H9 (cell line): ENCODE results near the gene FNIP2. TPM values are rescaled to one million over a fixed set of nuclear protein-coding genes. Genes with fewer than 3 reads are reported as not detected.

Experiments
- DNase-seq: peaks from one replicate; pipeline ENCODE4 v3.0.0-alpha.2; 2017
- H2AFZ ChIP-seq: one replicate; pipeline ENCODE4 v1.6.1; 2013; ENCODE audit warnings: mild to moderate bottlenecking, low read length, control low read depth, moderate library complexity
- H2AK5ac ChIP-seq: 2 replicates; pipeline ENCODE4 v1.6.1; 2013; ENCODE audit warnings: low read length, control low read depth, mixed read lengths; ENCODE audit not compliant: insufficient read length
- H2BK120ac ChIP-seq: one replicate; pipeline ENCODE4 v1.6.1; 2013; ENCODE audit warnings: low read depth, mild to moderate bottlenecking, low read length, control low read depth, inconsistent platforms; ENCODE audit not compliant: poor library complexity, severe bottlenecking
- H2BK12ac ChIP-seq: 2 replicates; pipeline ENCODE4 v1.6.1; 2013; ENCODE audit warnings: low read length, control low read depth, mixed read lengths, low read depth; ENCODE audit not compliant: insufficient read length
- H2BK15ac ChIP-seq: 2 replicates; pipeline ENCODE4 v1.6.1; 2013; ENCODE audit warnings: low read depth, low read length, control low read depth
- H2BK20ac ChIP-seq: one replicate; pipeline ENCODE4 v1.6.1; 2013; ENCODE audit warnings: low read depth, mild to moderate bottlenecking, low read length, control low read depth, inconsistent platforms; ENCODE audit not compliant: poor library complexity, severe bottlenecking
- H2BK5ac ChIP-seq: 2 replicates; pipeline ENCODE4 v1.6.1; 2013; ENCODE audit warnings: low read length, control low read depth, mixed read lengths; ENCODE audit not compliant: insufficient read length
- H3K14ac ChIP-seq: 2 replicates; pipeline ENCODE4 v1.6.1; 2013; ENCODE audit warnings: low read length, control low read depth; ENCODE audit not compliant: insufficient read depth
- H3K18ac ChIP-seq: 2 replicates; pipeline ENCODE4 v1.6.1; 2013; ENCODE audit warnings: low read depth, mild to moderate bottlenecking, mixed read lengths, low read length, control low read depth; ENCODE audit not compliant: insufficient read length
- H3K23ac ChIP-seq: 2 replicates; pipeline ENCODE4 v1.6.1; 2013; ENCODE audit warnings: low read length, control low read depth, mixed read lengths, low read depth; ENCODE audit not compliant: insufficient read length
- H3K23me2 ChIP-seq: 2 replicates; pipeline ENCODE4 v1.6.1; 2013; ENCODE audit warnings: low read depth, mild to moderate bottlenecking, mixed read lengths, low read length, control low read depth; ENCODE audit not compliant: insufficient read length, poor library complexity, severe bottlenecking
- H3K27ac ChIP-seq: 2 replicates; pipeline ENCODE4 v1.5.1; 2013; ENCODE audit warnings: low read length, control low read depth, mixed read lengths, low read depth; ENCODE audit not compliant: insufficient read length
- H3K27me3 ChIP-seq: 2 replicates; pipeline ENCODE4 v1.6.1; 2013; ENCODE audit warnings: low read length, control low read depth, inconsistent platforms; ENCODE audit not compliant: insufficient read depth
- H3K4ac ChIP-seq: 2 replicates; pipeline ENCODE4 v1.6.1; 2013; ENCODE audit warnings: low read depth, mild to moderate bottlenecking, control low read depth, inconsistent platforms, low read length, moderate library complexity
- H3K4me1 ChIP-seq: 2 replicates; pipeline ENCODE4 v1.6.1; 2013; ENCODE audit warnings: low read length, control low read depth, inconsistent platforms; ENCODE audit not compliant: insufficient read depth
- H3K4me2 ChIP-seq: 2 replicates; pipeline ENCODE4 v1.6.1; 2013; ENCODE audit warnings: low read length, control low read depth, mixed read lengths; ENCODE audit not compliant: insufficient read length, insufficient read depth
- H3K56ac ChIP-seq: 2 replicates; pipeline ENCODE4 v1.6.1; 2013; ENCODE audit warnings: low read depth, mild to moderate bottlenecking, mixed read lengths, low read length, control low read depth; ENCODE audit not compliant: insufficient read length
- H3K79me1 ChIP-seq: 2 replicates; pipeline ENCODE4 v1.6.1; 2013; ENCODE audit warnings: low read depth, mild to moderate bottlenecking, moderate library complexity, low read length, control low read depth, inconsistent platforms; ENCODE audit not compliant: insufficient read depth, poor library complexity, severe bottlenecking
- H3K79me2 ChIP-seq: 2 replicates; pipeline ENCODE4 v1.6.1; 2013; ENCODE audit warnings: low read length, control low read depth, inconsistent platforms; ENCODE audit not compliant: insufficient read depth
- H3K9ac ChIP-seq: 2 replicates; pipeline ENCODE4 v1.6.1; 2013; ENCODE audit warnings: low read length, control low read depth, mixed read lengths; ENCODE audit not compliant: insufficient read length; ENCODE audit errors: extremely low read depth
- H3K9me3 ChIP-seq: one replicate; pipeline ENCODE4 v1.6.1; 2013; ENCODE audit warnings: low read depth, low read length, inconsistent platforms; ENCODE audit not compliant: control insufficient read depth
- H3T11ph ChIP-seq: one replicate; pipeline ENCODE4 v1.6.1; 2013; ENCODE audit warnings: mild to moderate bottlenecking, low read length, control low read depth, inconsistent platforms
- H4K20me1 ChIP-seq: one replicate; pipeline ENCODE4 v1.6.1; 2013; ENCODE audit not compliant: control insufficient read depth, insufficient read length, insufficient read depth
- H4K5ac ChIP-seq: 2 replicates; pipeline ENCODE4 v1.6.1; 2013; ENCODE audit warnings: low read depth, mild to moderate bottlenecking, mixed read lengths, low read length, control low read depth; ENCODE audit not compliant: insufficient read length
- H4K8ac ChIP-seq: replicated peaks from 2 replicates; pipeline ENCODE4 v1.6.1; 2013; ENCODE audit warnings: low read length, control low read depth, mixed read lengths, low read depth; ENCODE audit not compliant: insufficient read length
- H4K91ac ChIP-seq: 2 replicates; pipeline ENCODE4 v1.6.1; 2013; ENCODE audit warnings: low read depth, mild to moderate bottlenecking, moderate library complexity, mixed read lengths, low read length, control low read depth; ENCODE audit not compliant: insufficient read length
- H3K27ac Mint-ChIP-seq, 3 experiments: 2 replicates in 2 of 3; 3 replicates in 1 of 3; pipeline ENCODE4 v1.8.0; 2020 to 2021; ENCODE audit warnings: mixed read lengths in 3 of 3, mild to moderate bottlenecking in 1 of 3, moderate library complexity in 1 of 3
- H3K27me3 Mint-ChIP-seq: 2 replicates; pipeline ENCODE4 v1.8.0; 2021; ENCODE audit warnings: low read depth, mild to moderate bottlenecking, moderate library complexity, mixed read lengths
- H3K36me3 Mint-ChIP-seq, 3 experiments: 2 replicates in 2 of 3; 3 replicates in 1 of 3; pipeline ENCODE4 v1.8.0; 2020 to 2021; ENCODE audit warnings: low read depth in 3 of 3, mixed read lengths in 3 of 3; ENCODE audit not compliant: insufficient read depth in 1 of 3
- H3K4me1 Mint-ChIP-seq, 2 experiments: 2 replicates each; pipeline ENCODE4 v1.8.0; 2020; ENCODE audit warnings: mixed read lengths in 2 of 2
- H3K4me3 Mint-ChIP-seq, 2 experiments: 2 replicates in 1 of 2; 3 replicates in 1 of 2; pipeline ENCODE4 v1.8.0; 2020 to 2021; ENCODE audit warnings: mild to moderate bottlenecking in 2 of 2, mixed read lengths in 2 of 2, moderate library complexity in 1 of 2
- H3K9me3 Mint-ChIP-seq, 2 experiments: 2 replicates in 1 of 2; 3 replicates in 1 of 2; pipeline ENCODE4 v1.8.0; 2020; ENCODE audit warnings: mild to moderate bottlenecking in 2 of 2, mixed read lengths in 2 of 2, moderate library complexity in 1 of 2
- CTCF ChIP-seq: fragments of 200-600 bp; sonication (generic); conservative IDR thresholded peaks from 3 replicates; pipeline ENCODE4 v1.8.0; 2021; ENCODE audit warnings: antibody characterized with exemption, mild to moderate bottlenecking
- WGBS: extraction: QIAGEN DNeasy Blood & Tissue Kit; methylation state at CpG from one replicate; pipeline ENCODE4 v1.1.7; 2013; ENCODE audit warnings: missing lambda C conversion rate, low lambda C conversion rate, mixed read lengths; ENCODE audit not compliant: insufficient read length; ENCODE audit errors: extremely low coverage; 5-methylcytosine and 5-hydroxymethylcytosine counted together
- total RNA-seq: library from RNA; stranded (reverse); gene quantifications from 2 replicates; pipeline ENCODE4 v1.2.1, GENCODE V29; 2021

Gene FNIP2
- total RNA-seq, 1 experiment from 2014 or later: 9.6 TPM

- no peaks in the 10 kb centered on the region for H3K79me1 ChIP-seq
- H3K23me2 ChIP-seq: no peaks in the 10 kb centered on the region
- H3K9me3 ChIP-seq: no peaks in the 10 kb centered on the region
- no peak for DNase-seq
- H3K4me1 ChIP-seq: no peaks in the 10 kb centered on the region; the same call in 1 of the 2 replicates
- no peak overlapping the region for H4K91ac ChIP-seq
- H3K56ac ChIP-seq: no peak overlapping the region
- no peak overlapping the region for H3T11ph ChIP-seq
- Mint-ChIP-seq H3K4me3 (no peak overlapping the region), H3K4me1 (peaks cover 13 to 19% of the 10 kb centered on the region in 2 experiments), H3K9me3 (no peaks in the 10 kb centered on the region), H3K27me3 (no peaks in the 10 kb centered on the region), H3K27ac (0 out of 7 replicates have a peak overlapping the region, but pooled peaks of 2 of the 3 experiments have one; percentile 21 to 25), H3K36me3 (no peaks in the 10 kb centered on the region)
- H3K27me3 ChIP-seq: no peaks in the 10 kb centered on the region
- no peak overlapping the region for H3K14ac ChIP-seq
- no peak overlapping the region for H2AFZ ChIP-seq
- H4K5ac ChIP-seq: no peak overlapping the region
- H4K20me1 ChIP-seq: no peaks in the 10 kb centered on the region
- H3K4ac ChIP-seq: no peak overlapping the region
- H3K23ac ChIP-seq: no peak overlapping the region
- H3K18ac ChIP-seq: no peak overlapping the region
- no peak overlapping the region for H2BK5ac ChIP-seq
- no CpG with 5 or more reads among the region's 7 CpGs for WGBS
- no peak overlapping the region for H3K9ac ChIP-seq
- no peak overlapping the region for H3K27ac ChIP-seq
- TF ChIP-seq CTCF: no peak
- no peak overlapping the region for H2AK5ac ChIP-seq
- no peak overlapping the region for H2BK120ac ChIP-seq
- no peak overlapping the region for H3K4me2 ChIP-seq
- H2BK15ac ChIP-seq: no peak overlapping the region
- no peak overlapping the region for H2BK12ac ChIP-seq
- no peak overlapping the region for H4K8ac ChIP-seq
- no peak overlapping the region for H2BK20ac ChIP-seq
- no peaks in the 10 kb centered on the region for H3K79me2 ChIP-seq
Measured at GRCh38 chr4:158798062-158798461, 29.2 kb downstream of the FNIP2 start.
